ENCODE results near the gene LRP2.
"Not testable (repeated sequence)": the region's sequence is repeated elsewhere in the genome, so short reads cannot be mapped to it uniquely, and the experiment has no call there.

LRP2 gene

GRCh38 chr2:169178804-169179390, 183.4 kb downstream of the LRP2 start:
- DNase-seq (ENCODE audit: extremely low read depth in 1 of 2, low read depth in 1 of 2): no peak

DNA sequence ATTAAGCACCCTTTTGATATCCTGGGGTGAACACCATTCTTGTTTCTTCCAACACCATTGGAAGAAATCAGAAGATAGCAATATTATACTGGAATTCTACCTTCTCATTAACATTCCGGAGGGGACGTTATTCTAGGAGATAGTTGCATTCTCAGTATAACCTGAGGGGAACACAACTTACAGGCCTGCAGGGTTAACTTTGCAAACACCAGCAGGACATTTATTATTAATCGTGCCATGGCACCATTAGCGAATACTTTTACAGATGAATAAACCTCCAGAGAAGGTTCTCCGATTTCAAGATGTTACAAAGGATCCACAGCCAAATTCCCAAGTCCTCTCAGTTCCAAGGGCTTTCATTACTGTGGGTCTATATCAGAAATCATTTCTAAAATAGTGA, 184.0 kb downstream of the LRP2 start:
- no peak for DNase-seq (ENCODE audit: extremely low read depth in 1 of 2, low read depth in 1 of 2)

DNA sequence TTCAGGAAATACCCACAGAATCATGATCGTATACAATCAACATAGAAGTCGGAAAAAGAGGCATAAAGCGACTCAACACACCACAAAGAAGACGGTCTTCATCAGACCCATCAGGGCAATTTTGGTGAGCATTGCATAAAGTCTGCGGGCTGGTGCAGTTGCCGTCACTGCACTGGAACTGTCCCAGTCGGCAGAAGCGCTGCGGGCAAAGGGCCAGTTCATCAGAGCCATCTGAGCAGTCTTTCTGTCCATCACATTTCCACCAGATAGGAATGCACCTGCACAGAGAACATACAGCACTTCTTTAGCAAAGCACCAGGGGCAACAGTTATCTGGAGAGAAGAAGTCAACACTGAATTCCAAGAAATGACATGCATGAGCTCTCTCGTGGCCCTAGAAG, 187.2 kb downstream of the LRP2 start:
- DNase-seq (ENCODE audit: extremely low read depth in 1 of 2, low read depth in 1 of 2): no peak

DNA sequence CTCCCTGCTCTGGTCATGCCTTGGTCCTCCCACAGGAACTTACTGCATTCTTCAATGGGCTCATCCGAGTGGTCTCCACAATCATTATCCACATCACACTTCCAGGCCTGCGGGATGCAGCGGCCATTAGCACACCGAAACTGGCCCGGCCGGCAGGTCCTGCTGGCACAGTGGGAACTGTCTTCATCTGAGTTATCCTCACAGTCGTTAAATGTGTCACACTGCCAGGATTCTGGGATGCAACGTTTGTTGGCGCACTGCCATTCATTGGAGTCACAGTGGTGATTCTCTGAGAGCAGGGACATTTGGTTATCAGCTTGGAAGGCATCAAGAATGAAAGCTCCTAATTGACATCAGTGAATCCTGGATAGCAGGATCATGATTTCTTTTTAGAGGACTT, 188.5 kb downstream of the LRP2 start:
- no peak for DNase-seq (ENCODE audit: extremely low read depth in 1 of 2, low read depth in 1 of 2)

DNA sequence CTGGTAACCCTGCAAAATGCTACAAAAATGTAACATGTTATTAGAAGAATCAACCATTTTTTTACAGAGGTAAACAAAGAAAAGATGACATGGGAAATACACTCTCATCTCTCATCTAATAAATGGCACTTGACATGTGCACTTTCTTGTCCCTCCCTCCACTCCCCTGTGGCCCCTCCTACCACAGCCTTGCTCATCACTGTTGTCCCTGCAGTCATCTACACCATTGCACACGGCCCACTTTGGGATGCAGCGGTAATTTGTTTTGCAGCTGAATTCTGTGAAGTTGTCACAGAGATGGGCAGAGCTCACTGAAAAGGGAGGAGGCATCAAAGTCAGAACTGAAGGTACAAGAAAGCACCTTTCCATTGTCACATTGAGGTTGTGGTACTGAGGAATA, 189.4 kb downstream of the LRP2 start:
- DNase-seq (ENCODE audit: extremely low read depth in 1 of 2, low read depth in 1 of 2): no peak

DNA sequence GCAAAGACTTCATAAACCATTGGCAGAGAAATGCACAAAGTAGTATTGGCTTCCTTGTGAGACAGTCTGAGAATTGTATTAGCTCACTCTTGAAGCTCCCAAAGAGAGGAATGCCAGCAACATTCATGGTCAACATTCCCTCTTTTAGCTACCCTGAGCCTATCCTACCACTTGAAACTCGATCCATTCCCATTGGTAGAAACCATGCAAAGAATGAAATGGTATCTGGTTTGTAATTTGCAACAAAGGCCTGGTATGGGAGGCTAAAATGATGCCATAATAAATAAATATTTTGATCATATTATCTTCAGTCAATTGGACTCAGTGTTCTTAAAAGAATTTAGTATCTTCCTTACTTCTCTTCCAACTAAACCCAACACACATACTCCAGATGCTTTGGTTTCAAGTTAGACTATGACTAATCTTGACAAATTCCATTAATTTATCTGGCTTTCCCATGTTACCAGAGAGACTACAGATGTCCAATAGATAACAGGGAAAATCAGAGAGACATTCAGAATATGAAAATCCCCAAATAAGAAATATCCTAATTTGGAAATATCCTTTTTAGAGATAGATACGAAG, 190.1 kb downstream of the LRP2 start:
- no peak for DNase-seq (ENCODE audit: extremely low read depth in 1 of 2, low read depth in 1 of 2)

GRCh38 chr2:169165791-169166190, 196.5 kb downstream of the LRP2 start:
- DNase-seq (ENCODE audit: extremely low read depth in 1 of 2, low read depth in 1 of 2): no peak

GRCh38 chr2:169164311-169164710, 198.0 kb downstream of the LRP2 start:
- DNase-seq (ENCODE audit: extremely low read depth in 1 of 2, low read depth in 1 of 2): no peak

GRCh38 chr2:169162613-169163012, 199.7 kb downstream of the LRP2 start:
- DNase-seq (ENCODE audit: extremely low read depth in 1 of 2, low read depth in 1 of 2): no peak

DNA sequence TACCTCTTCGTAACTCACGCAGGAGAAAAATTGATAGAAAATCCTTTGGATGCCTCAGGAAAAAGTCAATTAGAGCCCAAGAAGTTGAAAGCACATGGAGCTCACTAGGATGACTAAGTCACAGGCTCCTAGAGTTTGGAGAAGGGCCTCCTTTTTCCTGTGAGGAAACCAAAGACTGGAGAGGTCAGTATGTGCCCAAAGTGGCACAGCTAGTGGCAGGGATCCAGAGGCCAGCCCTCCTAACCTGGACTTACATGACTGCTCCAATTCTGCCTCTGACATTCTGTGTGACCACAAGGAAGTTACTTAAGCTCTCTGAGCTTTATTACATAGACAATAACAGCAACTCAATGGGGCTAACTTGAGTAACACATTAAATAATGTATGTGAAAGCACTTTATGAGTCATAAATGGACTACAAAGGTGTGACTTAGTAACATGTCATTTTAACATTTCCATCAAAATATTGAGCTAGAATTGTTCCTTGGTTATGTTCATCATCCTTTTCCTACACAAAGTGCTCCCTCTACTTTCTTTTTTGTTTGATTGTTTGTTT, 201.3 kb downstream of the LRP2 start:
- no peak for DNase-seq (ENCODE audit: extremely low read depth in 1 of 2, low read depth in 1 of 2)

DNA sequence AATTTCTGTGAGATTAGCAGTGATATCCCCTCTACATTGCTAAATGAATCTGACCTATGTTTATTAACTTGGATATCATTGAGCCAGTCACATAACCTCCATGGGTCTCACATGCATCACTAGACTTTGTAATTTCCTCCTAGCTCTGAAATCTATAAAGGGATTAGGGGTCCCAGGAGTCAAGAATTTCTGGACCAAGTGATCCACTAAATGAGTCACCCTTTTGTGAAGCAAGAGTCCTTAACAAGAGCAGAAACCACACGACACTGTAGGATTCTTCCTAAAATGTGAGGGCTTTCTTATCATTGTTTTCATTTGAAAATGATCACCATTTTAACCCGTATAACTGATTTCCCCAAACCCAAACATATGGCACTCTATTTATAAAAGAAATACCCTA, 202.6 kb downstream of the LRP2 start:
- DNase-seq (ENCODE audit: extremely low read depth in 1 of 2, low read depth in 1 of 2): no peak

DNA sequence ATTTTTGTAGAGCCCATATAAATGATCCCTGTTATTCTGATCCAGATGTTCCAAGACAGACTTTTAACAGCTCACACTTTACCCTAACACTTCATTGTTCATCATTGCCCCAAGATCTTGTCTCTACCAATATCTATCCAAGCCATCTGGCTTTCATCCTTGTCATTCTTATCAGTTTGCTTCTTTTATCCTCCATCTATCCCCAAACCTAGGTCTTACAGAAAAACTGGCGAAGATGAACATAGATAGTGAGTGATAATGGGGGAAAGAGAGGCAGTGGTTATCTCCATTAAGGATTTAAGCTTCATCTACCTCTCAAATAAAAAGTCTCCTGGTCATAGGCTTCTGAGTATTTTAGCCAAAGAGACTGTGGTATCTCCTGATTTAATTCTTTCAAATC, 203.5 kb downstream of the LRP2 start:
- no peak for DNase-seq (ENCODE audit: extremely low read depth in 1 of 2, low read depth in 1 of 2)

- DNase-seq (ENCODE audit: extremely low read depth in 1 of 2, low read depth in 1 of 2): no peak
Observed at GRCh38 chr2:169146220-169146619, 216.1 kb downstream of the LRP2 start.

DNA sequence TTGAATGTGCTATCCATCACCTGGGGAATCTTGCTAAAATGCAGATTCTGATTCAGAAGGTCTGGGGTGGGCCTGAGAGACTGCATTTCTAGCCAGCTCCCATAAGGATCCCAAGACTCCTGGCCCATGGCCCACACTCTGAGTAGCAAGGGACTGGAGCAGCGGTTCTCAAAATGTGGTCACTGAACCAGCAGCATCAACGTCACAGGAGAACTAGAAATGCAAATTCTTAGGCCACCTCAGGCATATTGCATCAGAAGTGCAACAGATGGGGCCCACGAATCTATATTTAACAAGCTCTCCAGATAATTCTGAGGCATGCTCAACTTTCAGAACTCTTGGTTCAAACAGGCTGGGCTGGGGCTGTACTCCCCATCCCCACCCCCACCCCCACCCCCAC, 218.3 kb downstream of the LRP2 start:
- DNase-seq (ENCODE audit: extremely low read depth in 1 of 2, low read depth in 1 of 2): no peak

- peak; percentile 10 to 34 for DNase-seq (ENCODE audit: extremely low read depth in 1 of 2, low read depth in 1 of 2)
Observed at GRCh38 chr2:169141713-169142352, 220.5 kb downstream of the LRP2 start.

- no peak for DNase-seq (ENCODE audit: extremely low read depth in 1 of 2, low read depth in 1 of 2)
Observed at GRCh38 chr2:169139993-169140767, 222.2 kb downstream of the LRP2 start.

- DNase-seq (ENCODE audit: extremely low read depth in 1 of 2, low read depth in 1 of 2): no peak
Observed at GRCh38 chr2:169139145-169139544, 223.2 kb downstream of the LRP2 start.

DNA sequence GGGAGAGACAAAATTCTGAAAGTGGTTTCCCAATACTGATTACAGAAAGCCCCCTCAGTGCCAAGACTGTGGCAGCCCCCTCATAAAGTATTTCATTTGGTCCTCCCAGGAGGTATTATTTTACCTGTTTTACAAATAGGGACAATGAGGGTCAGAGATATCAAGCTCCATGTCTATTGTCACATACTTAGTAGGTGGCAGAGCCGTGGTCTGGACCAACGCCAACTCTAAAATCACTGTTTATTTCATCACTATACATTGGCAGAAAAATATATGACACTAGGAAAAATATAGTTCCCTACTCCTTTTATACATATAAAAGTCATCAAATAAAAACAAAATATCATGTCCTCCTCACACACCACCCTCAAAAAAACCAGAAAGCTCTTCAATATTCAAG, 224.4 kb downstream of the LRP2 start:
- DNase-seq (ENCODE audit: extremely low read depth in 1 of 2, low read depth in 1 of 2): no peak

GRCh38 chr2:169136885-169137534, 225.3 kb downstream of the LRP2 start:
- no peak for DNase-seq (ENCODE audit: extremely low read depth in 1 of 2, low read depth in 1 of 2)

GRCh38 chr2:169136428-169136827, 225.9 kb downstream of the LRP2 start:
- not testable (repeated sequence) for DNase-seq (ENCODE audit: extremely low read depth in 1 of 2, low read depth in 1 of 2)

GRCh38 chr2:169134272-169134671, 228.1 kb downstream of the LRP2 start:
- DNase-seq (ENCODE audit: extremely low read depth in 1 of 2, low read depth in 1 of 2): not testable (repeated sequence)

Data from stimulated activated CD8-positive, alpha-beta memory T cell treated with anti-CD3 and anti-CD28 coated beads, Interleukin-7, amount 100 ng/mL, for 48 hours (primary cell).